GM18861 (cell line): ENCODE measurements around the gene MRPS22.

ENCODE experiments used
- ATAC-seq: cut with Tn5 transposase; IDR thresholded peaks from one replicate; pipeline ENCODE4 v1.9.1; 2021; ENCODE audit not compliant: unreplicated experiment

MRPS22 gene

DNA sequence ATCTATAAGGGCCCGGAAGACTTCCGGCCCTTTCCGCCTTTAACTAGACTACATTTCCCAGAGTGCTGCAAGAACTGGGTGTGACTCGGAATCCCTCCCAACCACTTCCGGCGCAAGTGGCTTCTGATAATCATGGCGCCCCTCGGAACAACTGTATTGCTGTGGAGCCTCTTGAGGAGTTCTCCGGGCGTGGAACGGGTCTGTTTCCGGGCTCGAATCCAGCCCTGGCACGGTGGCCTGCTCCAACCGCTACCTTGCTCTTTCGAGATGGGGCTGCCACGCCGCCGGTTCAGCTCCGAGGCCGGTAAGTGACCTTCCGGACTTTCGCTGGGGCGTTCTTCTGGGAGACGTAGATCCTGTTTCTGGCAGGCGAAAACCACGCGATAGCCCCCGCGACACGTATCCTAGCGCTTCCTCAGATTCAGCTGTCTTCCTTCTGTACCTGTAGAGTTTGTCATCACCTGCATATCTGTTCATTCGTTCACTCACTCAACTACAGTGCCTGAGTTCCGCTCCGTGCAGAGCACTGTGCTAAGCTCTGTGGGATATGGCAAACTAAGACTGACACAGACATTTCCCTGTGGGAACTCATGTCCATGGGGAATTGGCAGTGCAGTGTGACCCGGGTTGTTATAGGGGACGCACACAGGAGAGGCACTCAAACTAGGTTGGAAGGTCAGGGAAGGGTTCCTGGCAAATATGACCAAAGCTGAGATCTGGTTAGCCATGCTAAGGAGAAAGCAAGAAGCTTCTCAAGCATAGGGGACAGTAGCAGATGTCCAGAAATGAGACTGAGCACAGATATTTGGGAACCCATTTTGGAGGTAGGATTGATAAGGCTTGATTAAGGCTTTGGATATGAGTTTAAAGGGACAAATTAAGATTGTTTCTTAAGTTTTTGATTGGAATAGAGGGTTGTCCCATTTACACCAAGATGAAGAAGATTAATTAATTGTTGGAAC is at the start of gene MRPS22:
Gene MRPS22 (plus strand): TSS at position 126 of the 962 bp plus-strand sequence. CDS start 7 bp downstream, at position 133.
- ATAC-seq = peak; percentile 93

DNA sequence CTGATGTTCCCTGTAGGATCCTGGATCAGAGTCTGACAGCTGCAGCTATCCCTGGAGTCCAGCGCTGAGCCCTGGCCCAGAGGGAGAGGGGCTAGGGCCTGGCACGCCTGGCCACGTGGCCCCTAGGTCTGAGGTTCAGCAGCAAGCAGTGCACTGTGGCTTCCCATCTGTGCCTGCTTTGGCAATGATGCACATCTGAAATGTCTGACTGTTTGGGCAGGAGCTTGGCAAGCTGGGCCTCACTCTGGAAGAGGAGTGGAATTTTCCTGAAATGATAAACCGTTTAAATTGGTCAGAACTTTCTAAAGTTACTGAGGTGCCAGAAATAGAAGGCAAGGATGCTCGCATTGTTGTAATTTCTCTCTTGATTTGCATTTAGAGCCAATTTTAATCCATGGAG is 48.8 kb upstream of the MRPS22 start:
- no peak for ATAC-seq

DNA sequence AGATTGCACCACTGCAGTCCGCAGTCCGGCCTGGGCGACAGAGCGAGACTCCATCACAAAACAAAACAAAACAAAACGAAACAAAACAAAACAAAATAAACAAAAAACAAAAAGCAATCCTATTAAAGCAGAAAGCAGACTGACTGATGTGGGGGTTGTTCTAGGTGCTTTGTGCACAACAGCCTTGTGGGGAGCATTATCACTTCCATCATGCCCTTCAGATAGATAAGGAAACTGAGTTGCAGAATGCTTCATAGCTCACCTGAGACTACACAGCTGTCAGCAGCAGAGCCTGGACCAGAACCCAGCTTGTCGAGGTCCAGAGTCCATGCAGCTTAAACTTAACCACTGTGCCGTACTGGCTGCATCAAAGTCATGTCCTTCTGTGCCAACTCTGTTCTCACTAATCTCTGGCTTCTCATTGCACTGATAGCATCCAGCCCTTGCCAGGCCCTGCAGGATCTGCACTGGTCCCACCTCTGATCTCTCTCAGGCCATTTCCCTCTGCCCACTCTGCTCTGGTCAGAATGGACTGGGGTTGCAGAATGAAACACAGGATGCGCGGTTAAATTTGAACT is 47.6 kb upstream of the MRPS22 start:
- ATAC-seq = no peak

DNA sequence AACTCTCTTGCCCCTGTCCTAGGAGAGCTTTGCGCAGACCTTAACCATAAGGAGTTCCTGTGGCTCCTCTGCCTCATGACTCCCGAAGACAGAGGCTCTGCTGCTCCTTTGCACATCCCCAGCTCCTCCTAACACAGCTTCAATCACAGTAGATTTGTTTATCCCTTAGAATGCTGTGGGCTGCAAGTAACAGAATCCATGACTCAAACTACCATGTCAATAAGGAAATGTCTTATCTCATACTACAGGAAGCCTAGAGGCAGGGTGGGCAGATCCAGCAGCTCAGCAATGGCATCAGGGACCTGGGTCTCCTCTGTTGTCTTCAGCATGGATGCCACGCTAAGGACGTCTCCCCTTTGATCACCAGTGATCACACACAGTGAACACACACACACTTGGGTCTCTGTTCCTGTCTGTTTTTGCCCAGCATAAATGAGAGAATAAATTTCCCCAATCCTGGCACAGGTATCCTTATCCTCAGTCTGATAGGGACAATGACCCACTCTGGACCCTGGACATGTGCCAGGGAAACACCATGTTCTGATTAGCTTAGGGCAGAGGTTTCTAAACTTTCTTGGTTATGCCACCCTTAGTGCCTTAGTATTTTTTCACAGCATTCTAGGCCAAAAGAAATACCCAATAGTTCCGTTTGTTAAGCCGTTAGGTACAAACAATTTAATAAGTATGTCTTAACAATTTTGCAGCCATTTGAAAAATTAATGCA is 46.1 kb upstream of the MRPS22 start:
- no peak for ATAC-seq

- ATAC-seq = no peak
Measured at GRCh38 chr3:139299261-139300132, 44.3 kb upstream of the MRPS22 start.

DNA sequence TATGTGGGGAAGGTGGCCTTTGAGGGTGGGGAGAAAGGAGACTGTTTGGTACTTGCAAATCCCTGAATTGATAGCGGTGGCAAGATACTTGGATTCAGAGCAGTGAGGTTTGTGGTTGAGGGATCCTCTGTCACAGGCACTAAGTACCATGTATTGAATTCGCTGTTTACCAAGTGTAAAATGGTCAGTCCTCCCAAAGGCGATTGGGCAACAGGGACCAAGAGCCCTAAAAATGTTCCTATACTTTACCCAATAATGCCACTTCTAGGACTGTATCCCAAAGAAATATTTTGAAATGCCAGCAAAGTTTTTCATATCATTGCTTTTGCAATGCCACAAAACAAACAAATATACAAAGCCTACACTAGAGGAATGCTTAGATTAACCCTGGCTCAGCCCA is 43.4 kb upstream of the MRPS22 start:
- no peak for ATAC-seq

DNA sequence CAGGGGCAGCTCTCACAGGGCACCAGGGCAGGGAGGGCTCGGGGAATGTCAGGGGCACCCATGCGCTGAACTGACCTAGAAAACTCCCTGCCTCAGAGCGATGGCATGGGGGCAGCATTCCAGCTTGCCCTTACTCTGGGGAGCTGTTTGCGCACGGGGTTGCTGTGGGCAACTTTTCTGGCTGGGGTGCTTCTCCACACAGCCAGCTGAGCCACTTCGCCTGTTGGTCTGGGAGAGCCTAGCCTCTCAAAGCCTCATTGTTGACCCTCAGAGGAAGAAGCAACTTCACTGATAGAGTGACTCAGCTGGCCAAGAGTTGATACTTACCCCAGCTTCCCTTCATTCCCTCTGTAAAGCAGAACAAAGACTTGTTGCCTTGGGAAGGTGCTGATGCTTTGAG is 42.6 kb upstream of the MRPS22 start:
- ATAC-seq = no peak

DNA sequence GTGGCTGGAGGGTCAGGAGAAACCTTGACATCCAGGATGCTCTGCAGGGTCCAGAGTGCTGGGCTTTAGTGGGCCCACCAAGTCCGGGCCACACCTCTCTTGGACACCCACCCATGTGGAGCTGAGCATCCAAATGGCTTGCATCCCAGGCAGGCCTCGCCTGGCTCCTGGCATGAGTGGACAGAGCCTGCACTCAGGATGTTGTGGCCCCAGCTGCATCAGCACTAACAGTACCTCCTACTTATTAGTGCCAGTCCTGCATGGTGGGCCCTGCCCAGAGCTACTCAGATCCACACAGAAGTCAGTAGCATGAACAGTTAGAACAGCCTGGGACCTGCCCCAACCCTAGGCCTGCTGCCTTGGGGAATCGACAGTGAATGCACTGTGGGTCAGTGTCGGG is 42.2 kb upstream of the MRPS22 start:
- ATAC-seq = no peak

DNA sequence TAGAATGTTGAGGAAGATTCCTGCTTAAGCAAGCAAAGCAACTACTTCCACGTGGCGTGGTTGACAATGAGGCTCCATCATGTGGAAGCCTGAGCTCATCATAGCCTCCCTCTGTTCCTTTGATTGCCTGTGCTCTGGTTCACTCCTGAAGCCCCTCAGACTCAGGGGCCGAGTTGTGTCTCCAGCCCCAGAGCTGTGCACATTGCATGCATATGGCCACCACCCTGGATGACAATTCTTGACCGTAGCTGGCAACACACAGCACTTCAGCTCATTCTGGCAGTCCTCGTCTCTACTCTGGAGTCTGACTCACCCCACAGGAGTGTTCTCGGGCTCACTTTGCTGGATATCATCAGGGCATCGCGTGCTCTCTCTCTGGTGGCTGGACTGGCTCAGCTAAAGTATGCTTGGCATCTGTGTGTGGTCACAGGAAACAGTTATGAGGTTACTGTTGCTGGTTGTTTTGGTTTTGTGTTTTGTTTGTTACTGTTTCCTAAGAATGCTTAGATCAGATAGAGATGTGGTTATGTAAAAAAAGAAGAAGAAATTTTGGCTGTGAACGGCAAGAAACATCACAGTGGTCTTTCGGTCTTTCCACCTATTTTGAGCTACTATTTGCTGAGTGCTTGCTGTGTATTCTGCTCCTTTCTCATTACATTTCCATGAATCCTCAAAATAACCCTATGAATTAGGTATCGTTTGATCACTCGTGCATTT is 41.6 kb upstream of the MRPS22 start:
- no peak for ATAC-seq

GRCh38 chr3:139302801-139303113 is 41.1 kb upstream of the MRPS22 start:
- no peak for ATAC-seq

DNA sequence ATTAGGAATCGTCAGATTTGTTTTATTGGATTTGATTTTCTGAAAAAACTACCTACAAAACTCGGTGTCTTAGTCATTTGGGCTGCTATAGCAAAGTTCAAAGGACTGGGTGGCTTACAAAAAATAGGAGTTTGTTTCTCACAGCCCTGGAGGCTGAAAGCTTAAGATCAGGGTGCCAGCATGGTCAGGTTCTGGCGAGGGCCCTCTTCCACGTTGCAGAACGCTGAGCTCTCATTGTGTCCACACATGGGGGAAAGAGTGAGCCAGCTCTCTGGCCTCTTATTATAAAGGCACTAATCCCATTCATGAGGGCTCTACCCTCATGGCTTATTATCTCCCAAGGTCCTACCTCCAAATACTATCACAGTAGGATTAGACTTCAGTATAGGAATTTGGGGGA is 40.6 kb upstream of the MRPS22 start:
- no peak for ATAC-seq

- no peak for ATAC-seq
Measured at GRCh38 chr3:139304383-139304782, 39.4 kb upstream of the MRPS22 start.

DNA sequence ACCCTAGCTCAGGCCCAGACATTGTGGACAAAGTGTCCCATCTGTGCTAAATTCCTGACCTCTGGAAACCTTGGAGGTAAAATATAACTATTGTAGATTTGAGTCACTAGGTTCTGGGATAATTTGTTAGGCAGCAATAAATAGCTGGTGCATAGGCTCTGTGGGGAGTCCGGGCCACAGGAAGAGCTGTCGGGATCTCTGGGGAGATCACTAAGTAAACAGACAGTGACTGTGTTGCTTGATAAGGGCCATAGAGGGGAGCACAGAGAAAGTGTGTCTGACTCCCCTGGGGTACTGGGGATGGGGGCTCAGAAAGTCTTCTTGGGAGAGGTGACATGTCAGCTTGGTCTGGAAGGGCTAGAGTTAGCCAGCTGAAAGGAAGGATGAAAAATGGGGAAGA is 37.7 kb upstream of the MRPS22 start:
- no peak for ATAC-seq

DNA sequence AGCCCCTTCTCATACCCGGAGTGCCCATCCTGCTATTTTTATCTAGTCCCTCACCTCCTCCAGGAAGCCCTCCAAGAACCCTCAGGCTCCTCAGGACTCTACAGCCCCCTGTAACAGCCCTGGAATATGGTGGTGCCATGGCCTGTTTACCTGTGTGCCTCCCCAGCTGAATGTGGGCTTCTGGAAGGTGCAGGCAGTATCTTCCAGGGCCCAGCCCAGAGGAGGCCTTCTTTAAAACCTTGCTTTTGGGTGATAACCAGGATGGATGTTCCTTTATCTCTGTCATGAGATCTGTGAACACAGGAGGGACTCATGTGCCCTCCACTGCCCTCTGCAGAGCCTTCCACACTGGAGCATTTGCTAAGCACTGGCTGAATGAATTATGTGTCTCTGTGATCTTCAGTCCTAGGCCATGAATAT is 36.7 kb upstream of the MRPS22 start:
- ATAC-seq = no peak

DNA sequence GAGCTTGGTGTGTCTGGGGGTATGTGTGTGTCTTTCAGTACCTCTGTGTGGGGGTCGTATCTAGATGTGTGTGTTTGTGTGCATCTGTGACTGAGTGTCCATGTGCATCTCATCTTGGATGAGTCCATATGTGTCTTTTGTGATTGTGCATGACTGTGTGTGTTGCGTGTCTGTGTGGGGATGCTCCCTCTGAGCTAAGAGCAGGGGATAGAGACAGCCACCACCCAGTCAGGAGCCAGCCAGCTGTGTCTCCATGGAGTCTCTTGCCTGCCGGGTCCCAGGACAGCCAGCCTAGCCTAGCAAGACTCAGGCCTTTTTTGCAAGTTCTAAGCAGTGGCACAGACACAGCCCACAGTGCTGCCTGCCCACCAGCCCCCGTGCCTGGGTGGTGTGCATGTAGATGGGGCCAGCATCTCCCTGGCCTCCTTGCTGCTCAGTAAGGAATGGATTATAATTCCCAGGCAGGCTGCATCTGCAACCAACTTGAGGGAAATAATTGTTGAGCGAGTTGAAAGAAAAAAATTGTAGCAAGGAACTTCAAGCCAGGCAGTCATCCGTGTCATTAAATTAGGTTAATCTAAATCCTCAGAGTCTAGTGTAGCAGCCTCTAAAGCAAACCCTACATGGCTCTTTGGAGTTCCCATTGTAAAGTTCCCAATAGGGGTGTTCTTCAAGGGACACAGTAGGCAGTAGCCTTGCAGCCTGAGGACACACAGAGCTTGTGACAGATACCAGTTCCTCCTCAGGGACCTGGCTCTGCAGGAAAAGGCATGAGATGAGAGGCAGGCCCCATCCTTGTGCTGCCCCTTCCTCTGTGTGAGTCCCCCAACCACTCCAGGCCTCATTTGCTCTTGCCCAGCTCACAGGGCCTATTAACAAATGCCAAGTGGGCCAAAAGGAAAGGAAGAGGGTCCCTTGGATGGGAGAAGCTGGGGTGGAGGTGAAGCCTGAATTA is 35.9 kb upstream of the MRPS22 start:
- ATAC-seq = no peak

GRCh38 chr3:139308560-139308959 is 35.3 kb upstream of the MRPS22 start:
- ATAC-seq = no peak

DNA sequence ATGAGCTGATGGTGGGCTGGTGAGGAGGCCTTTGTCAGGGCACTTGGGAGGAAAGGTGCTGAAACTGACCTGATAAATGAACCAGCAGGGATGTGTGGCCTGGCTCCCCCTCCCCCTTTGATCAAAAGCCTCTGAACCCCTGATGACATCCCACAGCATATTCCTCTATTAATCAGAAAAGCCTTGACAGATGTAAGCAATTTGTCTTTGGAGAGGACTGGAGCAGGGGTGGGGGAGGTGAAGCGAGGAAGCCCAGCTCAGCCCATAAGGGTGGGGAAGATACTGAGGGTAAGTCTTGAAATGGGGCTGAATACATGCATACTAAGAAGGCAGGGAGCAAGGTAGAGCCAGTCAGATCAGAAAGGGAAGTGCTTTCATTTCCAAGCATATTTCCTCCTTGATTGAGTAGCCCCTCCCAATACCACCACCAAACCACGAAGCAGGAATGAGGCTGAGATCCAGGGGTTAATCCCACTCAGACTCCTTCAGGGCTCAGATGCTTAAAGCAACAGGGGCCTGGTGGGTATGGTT is 34.7 kb upstream of the MRPS22 start:
- no peak for ATAC-seq

DNA sequence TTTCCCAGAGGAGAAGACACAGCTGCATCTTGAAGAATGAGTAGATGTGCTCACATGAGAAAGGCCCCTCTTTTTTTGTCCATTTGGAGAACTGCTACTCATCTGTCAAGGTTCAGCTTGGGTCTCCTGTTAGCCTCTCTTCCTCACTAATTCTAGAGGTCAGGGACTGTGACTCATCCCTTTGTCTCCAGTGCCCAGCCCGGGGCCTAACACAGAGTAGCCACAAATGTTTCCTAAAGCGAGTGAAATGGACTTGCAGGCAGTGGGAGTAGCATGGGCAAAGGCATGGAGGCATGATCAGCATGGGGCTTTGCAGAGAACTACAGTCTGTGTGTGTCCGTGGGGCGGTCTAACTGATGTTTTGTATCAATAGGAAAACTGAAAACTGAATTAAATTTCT is 33.9 kb upstream of the MRPS22 start:
- ATAC-seq = no peak

- ATAC-seq = no peak
Measured at GRCh38 chr3:139310474-139310933, 33.3 kb upstream of the MRPS22 start.
